GM23338 (cell line): ENCODE measurements around the gene CAMKV.

ENCODE experiments used
- EZH2phosphoT487 ChIP-seq: fragments of 200-600 bp; sonication (generic); IDR thresholded peaks from one replicate; pipeline ENCODE4 v1.8.1; 2018; ENCODE audit warnings: antibody characterized with exemption; ENCODE audit not compliant: unreplicated experiment
- NANOG ChIP-seq: IDR thresholded peaks from 2 replicates; pipeline ENCODE4 v1.6.1; 2016; ENCODE audit warnings: antibody characterized with exemption, borderline replicate concordance
- POLR2AphosphoS5 ChIP-seq: IDR thresholded peaks from 2 replicates; pipeline ENCODE4 v1.6.1; 2016; ENCODE audit warnings: antibody characterized with exemption, low read depth
- ZNF114 ChIP-seq: fragments of 250-450 bp; sonication (Bioruptor Pico); IDR thresholded peaks from 2 replicates; pipeline ENCODE4 v1.5.0; 2020; ENCODE audit warnings: mild to moderate bottlenecking, moderate library complexity
- TF ChIP-seq, protein P1 (sequence below), 2 experiments: fragments of 200-600 bp in 1 of 2; sonication (generic) in 1 of 2; conservative IDR thresholded peaks; 2 replicates each; pipeline versions ENCODE4 v1.5.1 to v1.6.1; 2016 to 2017; ENCODE audit warnings: antibody characterized with exemption in 2 of 2, low read depth in 2 of 2, mild to moderate bottlenecking in 2 of 2, moderate library complexity in 1 of 2
- TF ChIP-seq, protein P2 (sequence below): IDR thresholded peaks from 2 replicates; pipeline ENCODE4 v1.6.1; 2016; ENCODE audit warnings: antibody characterized with exemption
- TF ChIP-seq, protein P3 (sequence below): IDR thresholded peaks from one replicate; pipeline ENCODE4 v1.6.1; 2018; ENCODE audit warnings: antibody characterized with exemption; ENCODE audit not compliant: unreplicated experiment

DNA sequence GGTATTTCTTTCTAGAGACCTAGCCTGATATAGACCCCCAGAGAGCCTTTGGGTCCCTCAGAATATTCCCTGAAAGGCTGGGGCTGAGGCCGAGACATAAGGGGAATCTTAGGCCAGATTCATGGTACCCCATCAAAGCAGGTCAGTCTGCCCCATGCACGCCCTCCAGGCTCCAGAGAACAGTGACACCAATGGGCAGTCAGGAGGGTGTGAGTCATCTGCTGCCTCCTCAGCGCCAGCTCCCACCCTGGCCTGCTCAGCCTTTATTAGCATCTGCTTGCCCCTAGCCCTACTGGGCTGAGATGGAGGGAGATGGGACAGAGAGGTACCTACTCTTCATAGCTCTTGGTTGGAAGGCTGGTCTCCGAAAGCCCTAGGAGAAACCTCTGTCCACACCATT, 14.3 kb upstream of the CAMKV start:
- TF ChIP-seq, protein P1, sequence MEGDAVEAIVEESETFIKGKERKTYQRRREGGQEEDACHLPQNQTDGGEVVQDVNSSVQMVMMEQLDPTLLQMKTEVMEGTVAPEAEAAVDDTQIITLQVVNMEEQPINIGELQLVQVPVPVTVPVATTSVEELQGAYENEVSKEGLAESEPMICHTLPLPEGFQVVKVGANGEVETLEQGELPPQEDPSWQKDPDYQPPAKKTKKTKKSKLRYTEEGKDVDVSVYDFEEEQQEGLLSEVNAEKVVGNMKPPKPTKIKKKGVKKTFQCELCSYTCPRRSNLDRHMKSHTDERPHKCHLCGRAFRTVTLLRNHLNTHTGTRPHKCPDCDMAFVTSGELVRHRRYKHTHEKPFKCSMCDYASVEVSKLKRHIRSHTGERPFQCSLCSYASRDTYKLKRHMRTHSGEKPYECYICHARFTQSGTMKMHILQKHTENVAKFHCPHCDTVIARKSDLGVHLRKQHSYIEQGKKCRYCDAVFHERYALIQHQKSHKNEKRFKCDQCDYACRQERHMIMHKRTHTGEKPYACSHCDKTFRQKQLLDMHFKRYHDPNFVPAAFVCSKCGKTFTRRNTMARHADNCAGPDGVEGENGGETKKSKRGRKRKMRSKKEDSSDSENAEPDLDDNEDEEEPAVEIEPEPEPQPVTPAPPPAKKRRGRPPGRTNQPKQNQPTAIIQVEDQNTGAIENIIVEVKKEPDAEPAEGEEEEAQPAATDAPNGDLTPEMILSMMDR (conservative IDR thresholded peaks at IDR 0.05; ENCODE audit: low read depth in 2 of 2) = no peak
- no peak for TF ChIP-seq POLR2AphosphoS5
- TF ChIP-seq NANOG = no peak
- no peak for TF ChIP-seq ZNF114 (CRISPR knock-in tag)
- no peak for TF ChIP-seq EZH2phosphoT487
- TF ChIP-seq, protein P2, sequence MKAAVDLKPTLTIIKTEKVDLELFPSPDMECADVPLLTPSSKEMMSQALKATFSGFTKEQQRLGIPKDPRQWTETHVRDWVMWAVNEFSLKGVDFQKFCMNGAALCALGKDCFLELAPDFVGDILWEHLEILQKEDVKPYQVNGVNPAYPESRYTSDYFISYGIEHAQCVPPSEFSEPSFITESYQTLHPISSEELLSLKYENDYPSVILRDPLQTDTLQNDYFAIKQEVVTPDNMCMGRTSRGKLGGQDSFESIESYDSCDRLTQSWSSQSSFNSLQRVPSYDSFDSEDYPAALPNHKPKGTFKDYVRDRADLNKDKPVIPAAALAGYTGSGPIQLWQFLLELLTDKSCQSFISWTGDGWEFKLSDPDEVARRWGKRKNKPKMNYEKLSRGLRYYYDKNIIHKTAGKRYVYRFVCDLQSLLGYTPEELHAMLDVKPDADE = no peak
- TF ChIP-seq, protein P3, sequence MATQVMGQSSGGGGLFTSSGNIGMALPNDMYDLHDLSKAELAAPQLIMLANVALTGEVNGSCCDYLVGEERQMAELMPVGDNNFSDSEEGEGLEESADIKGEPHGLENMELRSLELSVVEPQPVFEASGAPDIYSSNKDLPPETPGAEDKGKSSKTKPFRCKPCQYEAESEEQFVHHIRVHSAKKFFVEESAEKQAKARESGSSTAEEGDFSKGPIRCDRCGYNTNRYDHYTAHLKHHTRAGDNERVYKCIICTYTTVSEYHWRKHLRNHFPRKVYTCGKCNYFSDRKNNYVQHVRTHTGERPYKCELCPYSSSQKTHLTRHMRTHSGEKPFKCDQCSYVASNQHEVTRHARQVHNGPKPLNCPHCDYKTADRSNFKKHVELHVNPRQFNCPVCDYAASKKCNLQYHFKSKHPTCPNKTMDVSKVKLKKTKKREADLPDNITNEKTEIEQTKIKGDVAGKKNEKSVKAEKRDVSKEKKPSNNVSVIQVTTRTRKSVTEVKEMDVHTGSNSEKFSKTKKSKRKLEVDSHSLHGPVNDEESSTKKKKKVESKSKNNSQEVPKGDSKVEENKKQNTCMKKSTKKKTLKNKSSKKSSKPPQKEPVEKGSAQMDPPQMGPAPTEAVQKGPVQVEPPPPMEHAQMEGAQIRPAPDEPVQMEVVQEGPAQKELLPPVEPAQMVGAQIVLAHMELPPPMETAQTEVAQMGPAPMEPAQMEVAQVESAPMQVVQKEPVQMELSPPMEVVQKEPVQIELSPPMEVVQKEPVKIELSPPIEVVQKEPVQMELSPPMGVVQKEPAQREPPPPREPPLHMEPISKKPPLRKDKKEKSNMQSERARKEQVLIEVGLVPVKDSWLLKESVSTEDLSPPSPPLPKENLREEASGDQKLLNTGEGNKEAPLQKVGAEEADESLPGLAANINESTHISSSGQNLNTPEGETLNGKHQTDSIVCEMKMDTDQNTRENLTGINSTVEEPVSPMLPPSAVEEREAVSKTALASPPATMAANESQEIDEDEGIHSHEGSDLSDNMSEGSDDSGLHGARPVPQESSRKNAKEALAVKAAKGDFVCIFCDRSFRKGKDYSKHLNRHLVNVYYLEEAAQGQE = no peak
